Parathyroid adenoma (tissue), 2 donors: ENCODE measurements around the gene SLC16A4.
A peak's percentile ranks its signal among the peaks of the same experiment; 100 is the strongest.

ENCODE experiments used
- H2AFZ ChIP-seq: fragments of 300-600 bp; sonication (generic); one replicate; pipeline ENCODE4 v1.7.0; 2017; ENCODE audit warnings: antibody characterized with exemption, mild to moderate bottlenecking
- H3K27ac ChIP-seq: fragments of 300-600 bp; sonication (generic); one replicate; pipeline ENCODE4 v1.7.0; 2017
- H3K27me3 ChIP-seq: fragments of 300-600 bp; sonication (generic); one replicate; pipeline ENCODE4 v1.7.0; 2017; ENCODE audit warnings: low read length; ENCODE audit not compliant: control insufficient read depth, insufficient read depth
- H3K36me3 ChIP-seq: fragments of 300-600 bp; sonication (generic); one replicate; pipeline ENCODE4 v1.7.0; 2017; ENCODE audit warnings: low read length; ENCODE audit not compliant: control insufficient read depth, insufficient read depth
- H3K4me1 ChIP-seq: fragments of 300-600 bp; sonication (generic); one replicate; pipeline ENCODE4 v1.7.0; 2017; ENCODE audit warnings: control low read depth
- H3K4me2 ChIP-seq: fragments of 300-600 bp; sonication (generic); one replicate; pipeline ENCODE4 v1.7.0; 2017; ENCODE audit warnings: low read length
- H3K4me3 ChIP-seq: fragments of 300-600 bp; sonication (generic); one replicate; pipeline ENCODE4 v1.7.0; 2017; ENCODE audit warnings: low read depth, low read length
- H3K79me2 ChIP-seq: fragments of 300-600 bp; sonication (generic); one replicate; pipeline ENCODE4 v1.7.0; 2017; ENCODE audit warnings: control low read depth
- H3K9ac ChIP-seq: fragments of 300-600 bp; sonication (generic); one replicate; pipeline ENCODE4 v1.7.0; 2017; ENCODE audit warnings: mild to moderate bottlenecking
- H3K9me3 ChIP-seq: fragments of 300-600 bp; sonication (generic); one replicate; pipeline ENCODE4 v1.7.0; 2017; ENCODE audit warnings: low read length; ENCODE audit not compliant: control insufficient read depth
- CTCF ChIP-seq: fragments of 300-600 bp; sonication (generic); IDR thresholded peaks from one replicate; pipeline ENCODE4 v1.7.0; 2017; ENCODE audit warnings: antibody characterized with exemption, mild to moderate bottlenecking
- donor health status: primary hyperparathyroidism.

Gene SLC16A4

GRCh38 chr1:110337704-110338308 lies 53.0 kb downstream of the SLC16A4 start:
- Histone ChIP-seq H3K27ac (peak overlapping the region; percentile 99), H3K9me3 (no peaks in the 10 kb centered on the region), H2AFZ (peak overlapping the region; percentile 94), H3K4me2 (peak overlapping the region; percentile 98), H3K36me3 (no peaks in the 10 kb centered on the region), H3K4me3 (peak overlapping the region; percentile 97), H3K9ac (peak overlapping the region; percentile 53), H3K27me3 (no peaks in the 10 kb centered on the region), H3K79me2 (peaks cover 10% of the 10 kb centered on the region), H3K4me1 (peaks cover 13% of the 10 kb centered on the region)
- no peak for TF ChIP-seq CTCF

DNA sequence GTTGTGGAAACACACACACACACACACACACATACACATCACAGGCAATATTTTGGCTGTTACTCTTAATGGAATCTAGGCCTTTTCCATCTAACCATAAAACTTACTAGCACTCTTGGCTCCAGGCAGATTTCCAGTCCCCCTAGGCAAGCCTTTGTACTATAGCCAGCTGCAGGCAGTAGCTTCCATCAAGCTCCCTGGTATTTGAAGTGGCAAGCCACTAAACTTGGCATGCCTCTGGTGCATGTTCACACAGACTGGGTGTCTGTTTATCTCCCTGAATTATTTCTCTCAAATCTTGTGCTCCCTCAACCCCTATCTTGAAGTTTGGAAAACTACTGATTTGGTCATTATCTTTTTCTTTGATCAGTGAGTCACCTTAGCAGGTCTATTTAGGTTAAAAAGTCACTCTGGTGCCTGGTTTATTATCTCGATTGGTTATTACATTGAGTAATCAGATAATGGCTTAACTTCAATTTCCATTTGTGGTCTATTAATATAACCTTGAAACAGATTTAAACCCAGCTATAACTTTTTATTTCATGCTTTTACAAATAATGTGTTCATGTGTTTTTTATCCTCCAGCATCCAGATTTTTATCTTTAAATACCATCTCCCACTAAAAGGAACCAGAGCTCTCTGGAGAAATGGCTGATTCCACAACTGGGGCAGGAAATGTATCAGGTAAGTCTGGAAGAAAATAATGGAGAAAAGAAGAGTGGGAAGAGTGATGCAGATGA lies 54.4 kb downstream of the SLC16A4 start:
- Histone ChIP-seq H3K9me3 (no peaks in the 10 kb centered on the region), H3K4me3 (peak overlapping the region; percentile 33), H3K79me2 (peaks cover 7% of the 10 kb centered on the region), H3K36me3 (no peaks in the 10 kb centered on the region), H2AFZ (peak overlapping the region; percentile 94), H3K27me3 (no peaks in the 10 kb centered on the region), H3K4me2 (peak overlapping the region; percentile 39), H3K9ac (no peak overlapping the region), H3K4me1 (peaks cover 13% of the 10 kb centered on the region), H3K27ac (peak overlapping the region; percentile 99)
- TF ChIP-seq CTCF, result no peak

DNA sequence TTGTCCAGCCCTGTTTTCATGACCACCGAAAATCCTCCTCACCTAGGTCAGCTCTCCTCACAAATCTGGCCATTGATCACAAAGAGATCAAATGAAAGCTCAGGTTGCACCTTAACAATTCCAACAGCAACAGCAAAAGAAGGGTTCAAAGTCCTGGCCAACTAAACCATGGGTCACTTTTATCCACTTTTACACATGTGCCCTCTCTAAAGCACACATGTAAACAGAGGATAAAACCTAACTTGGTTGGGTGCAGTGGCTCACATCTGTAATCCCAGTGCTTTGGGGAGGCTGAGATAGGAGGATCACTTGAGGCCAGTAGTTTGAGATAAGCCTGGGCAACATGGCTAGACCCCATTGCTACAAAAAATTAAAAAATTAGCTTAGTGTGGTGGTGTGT lies 55.6 kb downstream of the SLC16A4 start:
- TF ChIP-seq CTCF, result no peak
- H2AFZ ChIP-seq, result no peak overlapping the region

DNA sequence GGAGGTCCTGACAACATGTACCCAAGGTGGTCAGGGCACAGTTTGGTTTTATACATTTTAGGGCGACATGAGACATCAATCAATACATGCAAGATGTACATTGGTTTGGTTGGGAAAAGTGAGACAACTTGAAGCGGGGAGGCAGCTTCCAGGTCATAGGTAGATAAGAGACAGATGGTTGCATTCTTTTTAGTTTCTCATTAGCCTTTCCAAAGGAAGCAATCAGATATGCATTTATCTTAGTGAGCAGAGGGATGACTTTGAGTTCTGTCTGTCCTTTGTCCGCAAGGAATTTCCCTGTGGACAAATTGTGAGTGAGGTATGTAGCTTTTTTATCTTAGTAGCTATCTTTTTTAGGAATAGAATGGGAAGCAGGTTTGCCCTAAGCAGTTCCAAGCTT lies 62.1 kb downstream of the SLC16A4 start:
- H3K36me3 ChIP-seq, result no peaks in the 10 kb centered on the region
- H3K9ac ChIP-seq, result no peak overlapping the region
- H2AFZ ChIP-seq, result no peak overlapping the region
- H3K9me3 ChIP-seq, result no peaks in the 10 kb centered on the region
- H3K4me2 ChIP-seq, result no peak overlapping the region
- no peak overlapping the region for H3K4me3 ChIP-seq
- TF ChIP-seq CTCF, result no peak
- no peaks in the 10 kb centered on the region for H3K27me3 ChIP-seq
- H3K27ac ChIP-seq, result no peak overlapping the region
- H3K4me1 ChIP-seq, result no peaks in the 10 kb centered on the region
- H3K79me2 ChIP-seq, result no peaks in the 10 kb centered on the region

More for the DNA sequence above, 55.6 kb downstream of the SLC16A4 start:
- no peaks in the 10 kb centered on the region for H3K27me3 ChIP-seq
- no peak overlapping the region for H3K4me3 ChIP-seq
- H3K27ac ChIP-seq, result peak overlapping the region; percentile 99
- H3K4me1 ChIP-seq, result peaks cover 13% of the 10 kb centered on the region
- H3K79me2 ChIP-seq, result no peaks in the 10 kb centered on the region
- no peaks in the 10 kb centered on the region for H3K36me3 ChIP-seq
- no peak overlapping the region for H3K9ac ChIP-seq
- H3K9me3 ChIP-seq, result no peaks in the 10 kb centered on the region
- H3K4me2 ChIP-seq, result no peak overlapping the region

DNA sequence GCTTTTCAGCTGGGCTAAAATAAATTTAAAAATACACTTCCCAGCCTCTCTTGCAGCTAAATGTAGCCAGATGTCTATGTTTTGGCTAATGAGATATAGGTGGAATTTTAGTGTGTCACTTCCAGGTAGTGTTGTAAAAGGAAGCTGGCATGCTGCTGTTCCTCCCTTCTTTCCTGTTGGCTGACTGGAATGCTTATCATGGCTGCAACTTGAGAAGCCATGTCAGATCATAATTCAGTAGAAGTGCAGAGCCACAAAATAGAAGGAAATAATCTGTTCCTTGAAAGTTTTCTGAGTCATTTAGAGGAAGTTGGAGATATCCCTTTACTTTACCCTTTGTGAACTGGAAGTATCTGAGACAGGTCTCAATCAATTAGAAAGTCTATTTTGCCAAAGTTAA lies 62.6 kb downstream of the SLC16A4 start:
- TF ChIP-seq CTCF, result no peak
- Histone ChIP-seq H3K9ac (no peak overlapping the region), H3K36me3 (no peaks in the 10 kb centered on the region), H3K4me1 (no peaks in the 10 kb centered on the region), H3K79me2 (no peaks in the 10 kb centered on the region), H3K27ac (no peak overlapping the region), H3K4me3 (no peak overlapping the region), H3K9me3 (no peaks in the 10 kb centered on the region), H3K4me2 (no peak overlapping the region), H2AFZ (no peak overlapping the region), H3K27me3 (no peaks in the 10 kb centered on the region)
